ENCODE results near the gene PKN2.
"Not testable (repeated sequence)": the region's sequence is repeated elsewhere in the genome, so short reads cannot be mapped to it uniquely, and the experiment has no call there.

- TF ChIP-seq CTCF (IDR thresholded peaks at IDR 0.05; ENCODE audit: borderline replicate concordance, extremely low read depth, low read length, poor library complexity, severe bottlenecking); EZH2 (IDR thresholded peaks at IDR 0.05; ENCODE audit: borderline replicate concordance, low read depth, low read length, severe bottlenecking): not testable (repeated sequence)
Measured at GRCh38 chr1:88880717-88881116, 196.6 kb downstream of the PKN2 start.

Measured in DND-41 (cell line).